Transverse colon (tissue), 4 donors: ENCODE results near the gene PTCD1. TPM values are rescaled to one million over a fixed set of nuclear protein-coding genes. Genes with fewer than 3 reads are reported as not detected.

Source experiments
- DNase-seq: peaks from one replicate; pipeline ENCODE4 v3.0.0-alpha.2; 2019
- H3K27ac ChIP-seq, 4 donors: fragments of 200-600 bp; sonication (generic); 2 replicates each; pipeline ENCODE4 v1.5.1; 2016 to 2018; ENCODE audit warnings: inconsistent platforms in 4 of 4
- H3K27me3 ChIP-seq: fragments of 200-600 bp; sonication (generic); 2 replicates; pipeline ENCODE4 v1.5.1; 2017; ENCODE audit warnings: inconsistent platforms
- H3K36me3 ChIP-seq, 4 donors: fragments of 200-600 bp; sonication (generic); 2 replicates each; pipeline ENCODE4 v1.5.1; 2017 to 2019; ENCODE audit warnings: inconsistent platforms in 4 of 4
- H3K4me1 ChIP-seq, 4 donors: fragments of 200-600 bp; sonication (generic); 2 replicates each; pipeline ENCODE4 v1.5.1; 2017 to 2020; ENCODE audit warnings: inconsistent platforms in 4 of 4
- H3K4me3 ChIP-seq, 4 donors: fragments of 200-600 bp; sonication (generic); 1 replicate in 1 of 4; 2 replicates in 3 of 4; pipeline versions ENCODE4 v1.5.1 to v1.6.1; 2017 to 2019; ENCODE audit warnings: inconsistent platforms in 4 of 4
- H3K9me3 ChIP-seq, 2 donors: fragments of 200-600 bp; sonication (generic); 2 replicates each; pipeline ENCODE4 v1.5.1; 2017 to 2019; ENCODE audit warnings: inconsistent platforms in 2 of 2
- EP300 ChIP-seq: sonication (generic); formaldehyde crosslinking; IDR thresholded peaks from one replicate; pipeline ENCODE4 v1.6.1; 2017; ENCODE audit warnings: antibody characterized with exemption, low read depth
- POLR2A ChIP-seq: fragments of 450-650 bp; IDR thresholded peaks from one replicate; pipeline ENCODE4 v1.6.1; 2016; ENCODE audit warnings: antibody characterized with exemption, mild to moderate bottlenecking, moderate library complexity
- POLR2AphosphoS5 ChIP-seq, 3 donors: sonication (generic); formaldehyde crosslinking; IDR thresholded peaks; one replicate each; pipeline ENCODE4 v1.6.1; 2016; ENCODE audit warnings: antibody characterized with exemption in 3 of 3
- WGBS, 2 donors: methylation state at CpG; one replicate each; pipeline ENCODE4 v1.1.5; 2018; ENCODE audit warnings: low coverage in 1 of 2; 5-methylcytosine and 5-hydroxymethylcytosine counted together
- in situ Hi-C, 4 donors: fragments of 200-750 bp; cut with MboI; loops; one replicate each; pipeline versions ENCODE4 v1.15.0 to v1.15.1; 2017; ENCODE audit warnings: low sequenced_read_pairs in 3 of 4, low pct_ligation_motif_present in 1 of 4, low pct_unique_long_range_greater_than_20kb in 1 of 4
- intact Hi-C: fragments of 100-400 bp; cut with DNase I; formaldehyde crosslinking; loops from one replicate; pipeline ENCODE4 v1.15.1; 2023; ENCODE audit warnings: low total_unique reads
- total RNA-seq, 4 donors: library from RNA; depleted of rRNA; stranded (reverse); fragments of >200 nt; gene quantifications; one replicate each; pipeline ENCODE4 v1.1.0, GENCODE V29; 2016
- TF ChIP-seq, protein P1 (sequence below), 5 experiments: fragments of 200-600 bp in 3 of 5; fragments of 450-650 bp in 2 of 5; sonication (generic) in 3 of 5; IDR thresholded peaks; 1 replicate in 2 of 5; 2 replicates in 3 of 5; pipeline ENCODE4 v1.5.1; 2016 to 2017; ENCODE audit warnings: antibody characterized with exemption in 5 of 5, inconsistent platforms in 3 of 5, mild to moderate bottlenecking in 2 of 5, moderate library complexity in 1 of 5

The PTCD1 gene
- total RNA-seq, 4 donors from 2014 or later = 1.8 to 38.2 (median 5.5) TPM

DNA sequence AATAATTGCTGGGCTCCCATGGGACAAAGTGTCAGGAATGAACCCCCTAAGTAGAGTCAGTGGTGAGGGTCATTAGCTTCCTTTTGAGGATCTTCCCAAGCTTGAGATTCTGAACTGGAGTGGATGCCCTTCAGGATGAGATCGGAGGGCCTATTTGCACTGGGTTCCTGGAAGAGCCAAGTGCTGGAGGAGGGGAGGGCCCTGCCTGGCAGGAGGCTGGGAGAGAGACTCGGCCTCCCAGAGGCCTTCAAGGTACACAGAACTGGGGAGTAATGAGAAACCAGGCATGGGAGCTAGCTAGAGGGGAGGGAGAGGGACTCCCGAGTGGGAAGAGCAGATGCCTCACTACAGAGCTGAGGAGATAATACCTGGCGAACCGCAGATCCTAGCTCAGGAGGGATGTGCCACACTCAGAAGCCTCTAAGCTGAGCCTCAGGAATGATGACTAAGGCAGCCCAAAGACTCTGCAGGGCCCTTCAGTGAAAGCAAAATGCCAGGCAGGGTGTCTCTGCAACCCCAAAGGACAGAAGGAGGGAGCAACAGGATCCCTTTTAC, 39.6 kb downstream of the PTCD1 start:
- 66 to 76% methylated on average over 4 to 5 of the region's 5 CpGs for WGBS, 2 donors
- no peaks in the 10 kb centered on the region for H3K27me3 ChIP-seq

DNA sequence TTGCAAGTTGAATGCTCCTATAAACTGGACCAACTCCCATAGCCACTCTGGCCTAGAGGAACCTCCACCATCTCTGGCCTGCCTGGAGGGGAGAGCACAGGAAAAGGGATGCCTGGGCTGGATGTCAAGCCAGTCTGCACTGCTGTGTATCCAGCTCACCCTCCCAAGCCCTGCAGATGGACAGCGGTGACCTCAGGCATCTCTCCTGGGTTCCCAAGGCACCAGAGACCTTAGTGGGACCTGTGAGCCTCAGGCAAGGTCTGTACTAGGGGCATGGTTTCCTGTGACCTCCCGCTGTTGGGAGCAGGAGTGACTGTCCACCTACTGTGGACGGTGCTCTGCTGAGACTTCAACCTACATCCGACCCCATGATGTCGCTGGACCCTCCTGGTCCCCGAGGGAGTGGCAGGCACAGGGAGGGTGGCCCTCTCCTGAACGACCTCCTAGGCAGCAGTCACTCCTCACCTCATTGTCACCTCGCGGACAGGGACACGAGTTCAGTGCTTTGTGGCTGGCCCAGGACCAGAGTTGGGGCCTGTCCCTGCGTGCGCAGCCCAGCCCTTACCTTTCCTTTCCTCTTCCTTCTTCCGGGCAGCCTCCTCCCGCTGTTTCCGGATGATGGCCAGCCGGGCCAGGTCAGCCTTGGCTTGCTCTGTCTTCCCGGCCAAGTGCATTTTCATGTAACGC, 41.2 kb downstream of the PTCD1 start:
- peaks cover 9 to 12% (median 11%) of the 10 kb centered on the region in 4 donors for H3K4me1 ChIP-seq
- peaks cover 0 to 33% (median 8%) of the 10 kb centered on the region in 4 donors for H3K36me3 ChIP-seq
- TF ChIP-seq, protein P1, sequence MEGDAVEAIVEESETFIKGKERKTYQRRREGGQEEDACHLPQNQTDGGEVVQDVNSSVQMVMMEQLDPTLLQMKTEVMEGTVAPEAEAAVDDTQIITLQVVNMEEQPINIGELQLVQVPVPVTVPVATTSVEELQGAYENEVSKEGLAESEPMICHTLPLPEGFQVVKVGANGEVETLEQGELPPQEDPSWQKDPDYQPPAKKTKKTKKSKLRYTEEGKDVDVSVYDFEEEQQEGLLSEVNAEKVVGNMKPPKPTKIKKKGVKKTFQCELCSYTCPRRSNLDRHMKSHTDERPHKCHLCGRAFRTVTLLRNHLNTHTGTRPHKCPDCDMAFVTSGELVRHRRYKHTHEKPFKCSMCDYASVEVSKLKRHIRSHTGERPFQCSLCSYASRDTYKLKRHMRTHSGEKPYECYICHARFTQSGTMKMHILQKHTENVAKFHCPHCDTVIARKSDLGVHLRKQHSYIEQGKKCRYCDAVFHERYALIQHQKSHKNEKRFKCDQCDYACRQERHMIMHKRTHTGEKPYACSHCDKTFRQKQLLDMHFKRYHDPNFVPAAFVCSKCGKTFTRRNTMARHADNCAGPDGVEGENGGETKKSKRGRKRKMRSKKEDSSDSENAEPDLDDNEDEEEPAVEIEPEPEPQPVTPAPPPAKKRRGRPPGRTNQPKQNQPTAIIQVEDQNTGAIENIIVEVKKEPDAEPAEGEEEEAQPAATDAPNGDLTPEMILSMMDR (IDR thresholded peaks at IDR 0.05) = no peak
- no peak for TF ChIP-seq EP300
- TF ChIP-seq POLR2A = no peak
- no peak for TF ChIP-seq POLR2AphosphoS5 (IDR thresholded peaks at IDR 0.05)
- no peak overlapping the region for H3K4me3 ChIP-seq
- in situ Hi-C loops = no loop called here
- H3K9me3 ChIP-seq = no peaks in the 10 kb centered on the region
- no peaks in the 10 kb centered on the region for H3K27me3 ChIP-seq
- intact Hi-C loops = no loop called here
- H3K27ac ChIP-seq = no peak overlapping the region
- WGBS, 2 donors = 87 to 100% methylated on average over 1 to 18 of the region's 18 CpGs
- DNase-seq = no peak

More for the DNA sequence above, 39.6 kb downstream of the PTCD1 start:
- Histone ChIP-seq H3K4me1 (peaks cover 0 to 2% (median 0%) of the 10 kb centered on the region in 4 donors), H3K27ac (no peak overlapping the region), H3K9me3 (no peaks in the 10 kb centered on the region), H3K4me3 (no peak overlapping the region), H3K36me3 (peaks cover 0 to 33% (median 11%) of the 10 kb centered on the region in 4 donors)
- DNase-seq = no peak
- intact Hi-C loops (no loop called here), in situ Hi-C loops (no loop called here)
- TF ChIP-seq, protein P1 (IDR thresholded peaks at IDR 0.05) = no peak

DNA sequence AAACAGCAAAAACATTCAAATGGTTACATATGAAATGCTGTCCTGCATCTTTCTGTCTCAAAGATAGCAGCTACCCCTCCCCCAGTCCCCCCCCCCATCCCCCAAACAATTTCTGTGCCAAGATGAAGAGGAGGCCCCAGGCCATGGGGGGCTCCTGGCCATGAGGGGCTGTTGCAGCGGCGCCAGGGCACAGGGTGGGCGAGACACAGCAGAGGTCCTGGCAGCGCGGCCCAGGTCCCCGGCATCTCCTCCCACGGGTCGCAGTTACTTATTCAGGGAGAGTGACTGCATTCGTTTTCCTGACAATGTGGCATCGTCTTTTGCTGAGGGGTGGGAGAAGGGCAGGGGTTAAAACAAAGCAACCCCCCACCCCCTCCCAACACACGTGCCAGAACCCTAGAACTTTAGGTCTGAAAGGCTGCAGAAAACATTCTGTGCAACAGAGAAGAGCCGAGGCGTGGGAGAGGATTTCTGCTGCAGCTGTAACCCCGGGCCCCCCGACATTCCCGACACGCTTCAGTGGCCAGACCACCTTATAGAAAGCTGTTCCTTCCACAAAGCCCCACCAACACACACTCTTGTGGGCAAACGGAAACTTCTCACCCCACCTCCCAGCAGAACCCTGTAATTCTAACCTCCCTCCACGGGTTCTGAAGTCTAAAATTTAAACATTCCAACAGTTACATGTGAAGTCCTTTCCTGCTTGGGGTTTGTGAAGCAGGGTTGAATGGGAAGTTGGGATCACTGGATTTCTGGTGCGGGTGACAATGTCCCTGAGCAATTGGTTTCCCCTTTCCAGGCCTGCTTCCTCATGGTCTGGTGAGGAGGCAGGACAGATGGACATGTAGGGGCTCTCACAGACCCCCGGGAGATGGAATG, 41.9 kb downstream of the PTCD1 start:
- no peak for TF ChIP-seq POLR2AphosphoS5 (IDR thresholded peaks at IDR 0.05)
- H3K36me3 ChIP-seq = peaks cover 0 to 29% (median 8%) of the 10 kb centered on the region in 4 donors
- no peak overlapping the region for H3K27ac ChIP-seq
- DNase-seq = no peak
- in situ Hi-C loops (no loop called here), intact Hi-C loops (no loop called here)
- H3K4me1 ChIP-seq = peaks cover 17 to 19% (median 17%) of the 10 kb centered on the region in 4 donors
- H3K4me3 ChIP-seq = no peak overlapping the region
- H3K27me3 ChIP-seq = no peaks in the 10 kb centered on the region
- H3K9me3 ChIP-seq = no peaks in the 10 kb centered on the region
- WGBS, 2 donors = 60 to 84% methylated on average over 2 to 21 of the region's 21 CpGs

DNA sequence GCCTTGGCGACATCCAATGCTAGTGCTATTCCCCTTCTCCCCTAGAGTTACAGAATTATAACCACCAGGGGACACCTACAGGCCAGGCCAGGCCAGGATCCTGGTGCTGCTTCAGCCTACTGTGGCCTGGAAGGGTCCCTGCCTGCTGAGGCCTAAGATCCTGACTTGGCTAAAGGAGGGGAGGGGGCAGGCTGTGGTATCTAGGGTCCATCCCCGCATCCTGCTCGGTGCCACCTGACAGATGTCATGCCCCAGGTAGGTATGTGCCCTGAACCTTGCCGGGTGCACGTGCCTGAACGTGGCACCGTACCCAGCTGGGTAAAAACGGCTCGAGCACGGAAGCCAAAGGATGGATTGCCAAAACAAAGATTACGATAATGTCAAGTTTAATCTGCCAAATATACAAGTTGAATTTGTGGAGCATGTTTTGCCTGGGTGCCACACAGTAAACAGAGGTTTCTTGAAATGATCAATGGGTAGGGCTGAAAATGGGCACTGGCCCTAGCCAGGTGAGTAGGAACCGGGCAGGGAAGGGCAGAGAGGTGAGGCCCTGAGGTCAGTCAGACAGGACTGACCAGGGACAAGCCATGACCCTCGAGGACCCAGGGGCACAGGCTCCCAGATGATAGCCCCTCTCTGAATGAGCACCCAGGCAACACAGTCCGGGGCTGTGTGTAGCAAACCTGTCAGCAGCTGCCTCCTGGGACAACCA, 42.8 kb downstream of the PTCD1 start:
- 69 to 88% methylated on average over 3 to 14 of the region's 14 CpGs for WGBS, 2 donors
- H3K27ac ChIP-seq = no peak overlapping the region
- no peak for TF ChIP-seq POLR2A
- no peak for TF ChIP-seq POLR2AphosphoS5 (IDR thresholded peaks at IDR 0.05)
- TF ChIP-seq, protein P1 (IDR thresholded peaks at IDR 0.05) = no peak
- TF ChIP-seq EP300 = no peak
- peaks cover 17 to 19% (median 17%) of the 10 kb centered on the region in 4 donors for H3K4me1 ChIP-seq
- intact Hi-C loops (no loop called here), in situ Hi-C loops (no loop called here)
- H3K27me3 ChIP-seq = no peaks in the 10 kb centered on the region
- no peak for DNase-seq
- H3K4me3 ChIP-seq = no peak overlapping the region
- peaks cover 0 to 25% (median 8%) of the 10 kb centered on the region in 4 donors for H3K36me3 ChIP-seq
- no peaks in the 10 kb centered on the region for H3K9me3 ChIP-seq
